KBM-7 (cell line): ENCODE results near the gene ACTN1.

ENCODE experiments used
- DNase-seq: peaks from one replicate; pipeline ENCODE4 v3.0.0-alpha.2; 2015
- in situ Hi-C: fragments of 300-500 bp; cut with MboI; formaldehyde crosslinking; loops from 2 replicates; pipeline ENCODE4 v1.14.3; 2020; ENCODE audit warnings: low sequenced_read_pairs, low pct_unique_long_range_greater_than_20kb, mixed read lengths

Gene ACTN1

DNA sequence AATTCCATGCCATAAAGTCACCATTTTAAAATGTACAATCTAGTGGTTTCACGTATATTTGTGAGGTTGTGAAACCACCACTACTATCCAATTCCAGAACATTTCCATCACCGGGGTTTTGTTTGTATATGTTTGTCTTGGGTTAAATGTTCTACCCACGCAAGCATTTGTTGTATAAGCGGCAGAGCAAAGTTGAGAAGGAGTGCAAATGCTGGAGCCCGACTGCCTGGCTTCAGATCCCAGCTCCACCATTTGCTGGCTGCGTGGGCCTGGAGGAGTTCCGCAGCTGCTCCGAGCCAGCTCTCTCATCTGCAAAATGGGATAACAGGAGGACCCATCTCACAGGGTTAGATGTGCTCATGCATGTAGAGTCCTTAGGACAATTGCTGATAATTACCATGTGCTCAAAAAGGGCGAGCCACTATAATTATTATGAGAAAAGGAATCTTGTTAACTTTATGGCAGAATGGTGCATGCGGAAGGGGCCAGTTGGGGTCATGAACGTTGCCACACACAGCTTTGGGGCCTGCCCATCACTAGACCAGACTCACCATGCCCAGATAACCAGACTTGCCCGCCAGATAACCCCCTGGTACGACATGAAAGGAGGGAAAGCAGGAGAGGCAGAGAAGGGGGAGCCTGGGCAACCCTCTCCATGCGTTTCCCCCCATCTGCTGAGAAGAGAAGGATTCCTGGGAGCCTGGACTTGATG is 6.4 kb downstream of the ACTN1 start:
- DNase-seq, result no peak
- in situ Hi-C loops, result no loop called here

DNA sequence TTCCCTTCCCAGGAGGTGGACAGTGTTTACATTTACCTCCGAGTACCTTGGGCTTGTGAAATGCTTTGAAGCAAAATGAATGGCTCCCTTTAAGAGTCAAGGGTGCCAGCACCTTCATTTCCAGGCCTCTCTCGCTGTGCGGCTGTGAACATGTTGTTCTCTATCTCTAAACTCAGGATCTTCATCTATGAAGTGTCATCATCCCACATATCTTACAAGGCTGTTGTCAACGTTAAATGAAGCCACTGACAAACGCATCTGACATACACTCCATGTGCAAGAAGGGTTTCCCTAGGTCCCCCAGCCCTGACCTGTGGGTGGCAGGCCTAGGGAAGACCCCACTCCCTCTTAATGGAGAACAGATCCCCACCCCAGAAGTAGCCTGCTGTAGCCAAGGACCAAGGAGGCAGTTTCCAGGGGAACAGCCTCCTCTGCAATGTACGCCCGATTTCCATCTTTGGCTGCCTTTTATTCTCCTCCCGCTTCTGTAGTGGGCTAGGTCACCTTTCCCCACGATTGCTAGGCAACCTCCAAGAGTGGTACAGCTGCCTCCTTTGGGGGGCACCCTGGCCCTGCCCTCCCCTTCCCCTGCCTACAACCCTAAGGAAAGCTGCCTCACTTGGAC is 7.6 kb downstream of the ACTN1 start:
- no peak for DNase-seq
- in situ Hi-C loops, result no loop called here

GRCh38 chr14:68970736-68971135 is 8.4 kb downstream of the ACTN1 start:
- no peak for DNase-seq
- in situ Hi-C loops, result no loop called here

- in situ Hi-C loops, result no loop called here
- no peak for DNase-seq
These were observed 9.0 kb downstream of the ACTN1 start for GRCh38 chr14:68970038-68970612.

DNA sequence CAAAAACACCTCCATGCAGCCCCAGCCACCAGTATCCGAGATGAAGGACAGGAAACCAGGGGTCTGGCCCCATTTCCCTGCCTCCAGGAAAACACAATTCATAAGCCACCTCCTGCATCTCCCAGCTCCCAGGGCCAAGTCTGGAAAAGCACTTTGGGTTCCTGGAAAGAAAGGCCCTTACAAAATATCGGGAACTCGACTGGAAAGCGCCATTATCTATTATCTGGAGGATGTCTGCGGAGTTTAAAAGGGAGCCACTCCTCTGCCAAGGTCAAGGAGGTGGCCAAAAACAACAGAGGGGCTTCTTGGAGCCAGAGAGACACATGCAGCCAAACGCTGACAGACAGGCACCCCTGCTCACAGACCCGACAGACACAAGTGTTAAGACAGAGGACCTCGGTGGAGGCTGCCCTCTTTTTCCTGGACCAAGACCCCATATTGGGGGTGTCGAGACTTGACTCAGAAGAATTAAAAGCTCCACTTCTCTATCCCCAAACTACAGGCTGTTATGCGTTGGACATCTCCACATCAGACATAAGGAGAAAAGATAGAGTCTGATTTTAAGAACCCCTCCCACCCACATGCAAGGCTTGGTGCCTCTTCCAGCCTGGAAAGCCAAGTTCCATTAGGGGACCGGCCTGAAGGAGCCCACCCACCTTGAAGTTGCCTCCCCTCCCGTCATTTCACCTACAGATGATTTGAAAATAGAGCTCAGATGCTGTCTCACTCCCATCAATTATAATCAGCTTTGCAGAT is 9.6 kb downstream of the ACTN1 start:
- no peak for DNase-seq
- in situ Hi-C loops, result no loop called here

GRCh38 chr14:68968721-68969120 is 10.4 kb downstream of the ACTN1 start:
- DNase-seq, result no peak
- in situ Hi-C loops, result no loop called here

- in situ Hi-C loops, result no loop called here
- no peak for DNase-seq
These were observed 11.1 kb downstream of the ACTN1 start for GRCh38 chr14:68968051-68968450.

DNA sequence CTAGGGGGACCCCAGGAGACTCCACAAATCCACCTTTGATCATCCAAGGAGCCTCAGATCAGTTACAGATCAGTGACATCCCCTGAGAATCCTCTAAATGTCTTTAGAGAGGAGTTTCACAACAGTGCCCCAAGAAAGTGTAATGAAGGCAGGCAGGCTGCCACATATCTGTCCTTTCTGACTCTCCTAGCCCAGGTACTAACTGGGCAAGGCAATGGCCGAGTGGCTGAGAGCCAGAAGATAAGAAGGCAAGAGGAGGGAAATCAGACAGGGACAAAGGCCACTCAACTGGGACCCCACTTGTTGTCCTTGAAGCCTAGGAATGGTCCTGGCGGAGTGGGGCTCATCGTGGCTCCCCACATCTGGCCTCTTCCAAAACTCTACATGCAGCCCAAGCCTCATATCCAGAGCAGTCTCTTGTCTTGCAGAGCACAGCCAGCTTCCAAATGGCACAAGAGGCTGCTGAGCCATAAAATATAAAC is 11.6 kb downstream of the ACTN1 start:
- in situ Hi-C loops, result no loop called here

GRCh38 chr14:68966872-68967301 is 12.2 kb downstream of the ACTN1 start:
- DNase-seq, result no peak
- in situ Hi-C loops, result no loop called here

More for the DNA sequence above, 11.6 kb downstream of the ACTN1 start:
- DNase-seq, result no peak

- in situ Hi-C loops, result no loop called here
- no peak for DNase-seq
These were observed 13.8 kb downstream of the ACTN1 start for GRCh38 chr14:68965261-68965761.

DNA sequence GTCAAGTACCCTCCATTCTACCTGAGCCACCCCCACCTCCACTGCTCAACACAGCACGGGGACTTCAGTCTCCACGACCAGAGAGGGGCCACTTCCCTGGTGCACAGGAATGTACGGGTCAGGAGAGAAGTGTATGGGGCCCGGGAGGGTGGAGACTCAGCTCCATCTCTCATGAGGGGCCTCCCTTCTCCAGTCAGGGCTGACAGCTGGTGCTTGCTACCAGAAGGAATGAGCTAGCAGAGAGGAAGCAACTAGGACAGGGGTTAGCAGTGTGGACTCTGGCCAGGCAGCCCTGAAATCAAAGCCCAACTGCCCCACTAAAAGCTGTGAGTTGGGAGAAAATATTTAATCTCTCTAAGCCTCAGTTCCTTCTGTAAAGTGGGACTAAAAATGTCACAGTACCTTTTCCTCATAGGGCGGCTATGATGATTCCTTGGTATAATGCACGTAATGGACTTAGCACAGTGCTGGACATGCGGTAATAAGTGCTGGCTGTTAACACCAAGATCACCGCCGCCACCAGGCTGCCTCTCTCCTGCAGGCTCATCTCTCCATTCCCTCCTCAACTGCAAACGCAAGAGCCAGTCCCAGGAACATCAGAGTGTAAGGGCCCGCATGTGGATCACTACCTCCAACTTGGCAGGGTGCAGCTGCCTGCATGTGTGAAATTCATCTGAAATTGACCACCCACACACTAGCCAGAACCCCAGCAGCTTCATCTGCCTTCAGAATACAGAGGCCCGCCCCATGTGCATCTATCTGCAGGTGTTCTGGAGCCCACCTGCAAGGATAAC is 14.6 kb downstream of the ACTN1 start:
- DNase-seq, result no peak
- in situ Hi-C loops, result no loop called here

DNA sequence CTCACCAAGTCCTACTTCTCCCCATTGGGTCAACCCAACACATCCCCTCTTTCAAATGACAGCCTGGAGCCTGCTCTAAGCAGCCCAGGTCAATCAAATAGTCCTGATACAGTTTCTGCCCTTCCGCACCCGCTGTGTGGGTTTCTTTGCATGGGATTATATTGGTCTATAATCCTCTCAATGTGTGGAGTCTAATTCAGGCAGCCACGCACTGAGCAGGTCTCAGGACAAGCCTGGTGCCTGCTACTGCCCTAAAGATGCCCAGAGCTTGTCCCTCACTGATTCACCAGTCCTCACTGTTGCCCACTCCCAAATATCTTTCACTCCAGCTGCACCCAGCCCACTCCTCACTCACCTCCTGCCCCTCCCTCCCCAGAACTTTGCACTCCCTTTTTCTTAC is 16.4 kb downstream of the ACTN1 start:
- in situ Hi-C loops, result no loop called here
- no peak for DNase-seq

GRCh38 chr14:68961781-68962584 is 17.1 kb downstream of the ACTN1 start:
- DNase-seq, result no peak
- in situ Hi-C loops, result no loop called here

DNA sequence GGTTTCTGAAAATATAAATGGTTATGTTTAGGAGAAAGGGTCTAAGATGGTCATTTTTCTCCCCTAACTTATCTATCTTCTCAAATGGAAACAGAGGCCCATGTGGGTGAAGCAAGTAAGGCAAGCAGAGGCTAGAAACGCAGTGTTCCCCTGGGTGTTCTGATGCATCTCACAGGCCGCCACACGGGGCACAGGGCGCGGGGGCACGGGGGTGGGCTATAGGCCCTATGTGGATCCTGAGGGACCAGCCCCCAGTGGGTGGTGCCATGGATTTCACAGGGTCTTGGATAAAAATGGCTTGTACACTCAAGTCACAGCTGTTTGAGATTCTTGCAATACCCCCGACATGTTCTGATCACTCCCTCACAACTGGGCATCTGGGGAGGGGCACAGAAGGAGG is 17.7 kb downstream of the ACTN1 start:
- in situ Hi-C loops, result no loop called here
- DNase-seq, result no peak

GRCh38 chr14:68960123-68960522 is 19.0 kb downstream of the ACTN1 start:
- in situ Hi-C loops, result no loop called here
- DNase-seq, result no peak

DNA sequence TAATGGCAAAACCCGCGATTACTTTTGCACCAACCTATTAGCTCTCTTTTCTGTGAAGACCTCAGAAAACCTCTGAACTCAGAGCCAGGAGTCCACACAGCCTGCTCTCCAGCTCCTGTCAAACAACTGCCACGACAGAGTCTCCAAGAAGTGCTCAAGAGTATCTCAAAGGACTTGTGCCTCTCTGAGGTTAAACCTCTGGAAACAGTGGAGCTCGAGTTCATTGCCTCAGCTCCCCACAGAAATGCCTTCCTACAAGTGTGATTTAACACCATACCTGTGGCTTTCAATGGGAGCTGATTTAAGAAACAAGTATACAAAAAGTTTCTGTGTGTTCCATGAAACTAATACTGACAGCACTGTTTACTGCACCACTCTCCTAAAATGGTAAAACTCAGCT is 20.1 kb downstream of the ACTN1 start:
- in situ Hi-C loops, result no loop called here

DNA sequence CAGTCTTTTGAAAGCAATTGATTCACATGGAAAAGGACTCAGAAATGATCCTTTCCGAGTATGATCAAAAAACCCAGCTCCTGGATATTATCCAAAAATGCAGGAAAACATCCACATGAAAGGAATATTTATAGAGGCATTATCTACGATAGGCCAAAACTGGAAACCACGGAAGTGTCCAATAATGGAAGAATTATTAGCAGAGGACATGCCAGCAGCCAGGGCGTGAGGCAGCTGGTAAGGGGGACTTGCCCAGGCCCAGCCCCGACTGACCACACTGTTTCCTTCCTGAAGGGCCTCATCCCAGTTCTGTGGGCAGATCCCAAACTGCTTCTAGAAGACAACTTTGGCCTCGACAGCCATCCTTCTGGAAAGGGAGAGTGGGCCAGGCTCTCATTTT is 20.5 kb downstream of the ACTN1 start:
- in situ Hi-C loops, result no loop called here
- no peak for DNase-seq

More for the DNA sequence above, 20.1 kb downstream of the ACTN1 start:
- DNase-seq, result no peak

GRCh38 chr14:68957775-68958174 is 21.3 kb downstream of the ACTN1 start:
- in situ Hi-C loops, result no loop called here
- DNase-seq, result peak; percentile 57
